GM12873 (cell line): ENCODE data around the gene PRICKLE1.

Experiments
- TF ChIP-seq, protein P1 (sequence below): IDR thresholded peaks from 2 replicates; pipeline ENCODE4 v1.5.1; 2012; ENCODE audit warnings: low read depth, mild to moderate bottlenecking, moderate library complexity, low read length, control low read depth; ENCODE audit not compliant: insufficient read depth; ENCODE audit errors: missing control alignments

PRICKLE1 gene

GRCh38 chr12:42495244-42495643 lies 94.3 kb downstream of the PRICKLE1 start:
- TF ChIP-seq, protein P1, sequence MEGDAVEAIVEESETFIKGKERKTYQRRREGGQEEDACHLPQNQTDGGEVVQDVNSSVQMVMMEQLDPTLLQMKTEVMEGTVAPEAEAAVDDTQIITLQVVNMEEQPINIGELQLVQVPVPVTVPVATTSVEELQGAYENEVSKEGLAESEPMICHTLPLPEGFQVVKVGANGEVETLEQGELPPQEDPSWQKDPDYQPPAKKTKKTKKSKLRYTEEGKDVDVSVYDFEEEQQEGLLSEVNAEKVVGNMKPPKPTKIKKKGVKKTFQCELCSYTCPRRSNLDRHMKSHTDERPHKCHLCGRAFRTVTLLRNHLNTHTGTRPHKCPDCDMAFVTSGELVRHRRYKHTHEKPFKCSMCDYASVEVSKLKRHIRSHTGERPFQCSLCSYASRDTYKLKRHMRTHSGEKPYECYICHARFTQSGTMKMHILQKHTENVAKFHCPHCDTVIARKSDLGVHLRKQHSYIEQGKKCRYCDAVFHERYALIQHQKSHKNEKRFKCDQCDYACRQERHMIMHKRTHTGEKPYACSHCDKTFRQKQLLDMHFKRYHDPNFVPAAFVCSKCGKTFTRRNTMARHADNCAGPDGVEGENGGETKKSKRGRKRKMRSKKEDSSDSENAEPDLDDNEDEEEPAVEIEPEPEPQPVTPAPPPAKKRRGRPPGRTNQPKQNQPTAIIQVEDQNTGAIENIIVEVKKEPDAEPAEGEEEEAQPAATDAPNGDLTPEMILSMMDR, result no peak

GRCh38 chr12:42492267-42492666 lies 97.3 kb downstream of the PRICKLE1 start:
- TF ChIP-seq, protein P1, result no peak

DNA sequence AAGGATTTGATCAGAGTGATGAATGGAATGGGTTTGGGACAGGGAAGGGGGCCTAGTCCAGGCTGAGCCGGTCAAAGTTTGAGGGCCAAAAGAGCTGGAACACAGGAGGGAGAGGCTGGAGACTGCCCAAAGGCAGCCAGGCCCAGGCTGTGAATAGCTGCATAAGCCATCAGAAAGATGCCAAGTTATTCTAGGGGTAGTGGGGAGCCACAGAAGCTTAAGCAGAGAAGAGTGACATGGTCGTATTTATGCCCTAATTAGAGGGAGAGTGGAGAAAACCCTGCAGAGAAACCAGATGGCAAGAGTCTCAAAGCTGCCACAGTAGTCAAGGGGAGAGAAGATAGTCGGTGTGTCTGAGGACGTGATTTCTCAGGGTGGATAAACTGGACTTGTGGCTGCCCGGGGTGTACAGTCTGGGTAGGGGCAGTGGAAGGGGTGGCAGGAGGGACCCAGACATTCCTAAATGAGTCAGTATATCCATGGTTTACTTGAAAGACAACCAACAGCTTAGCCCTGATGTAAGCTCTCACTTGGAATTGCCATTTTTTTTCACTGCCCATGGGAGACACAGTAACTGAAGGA lies 99.2 kb downstream of the PRICKLE1 start:
- TF ChIP-seq, protein P1, result no peak

DNA sequence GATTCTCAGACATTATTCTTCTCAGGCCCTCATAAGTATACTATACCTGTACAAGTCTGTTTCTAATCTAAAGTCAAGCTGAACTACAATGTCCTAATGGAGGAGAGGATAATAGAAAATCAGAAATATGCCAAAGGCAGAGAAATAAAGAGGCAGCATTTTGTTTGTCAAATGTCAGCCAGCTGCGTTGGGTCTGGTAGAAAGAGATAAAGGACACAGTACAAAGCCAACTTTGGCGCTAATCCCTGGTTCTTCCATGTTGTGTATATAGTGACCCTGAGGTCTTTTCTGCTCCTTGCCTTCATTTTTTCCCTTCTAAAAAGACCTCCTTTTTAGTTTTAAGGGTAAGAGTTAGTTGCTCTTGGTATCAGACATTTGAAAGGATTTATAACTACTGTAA lies 103.1 kb downstream of the PRICKLE1 start:
- TF ChIP-seq, protein P1, result no peak

DNA sequence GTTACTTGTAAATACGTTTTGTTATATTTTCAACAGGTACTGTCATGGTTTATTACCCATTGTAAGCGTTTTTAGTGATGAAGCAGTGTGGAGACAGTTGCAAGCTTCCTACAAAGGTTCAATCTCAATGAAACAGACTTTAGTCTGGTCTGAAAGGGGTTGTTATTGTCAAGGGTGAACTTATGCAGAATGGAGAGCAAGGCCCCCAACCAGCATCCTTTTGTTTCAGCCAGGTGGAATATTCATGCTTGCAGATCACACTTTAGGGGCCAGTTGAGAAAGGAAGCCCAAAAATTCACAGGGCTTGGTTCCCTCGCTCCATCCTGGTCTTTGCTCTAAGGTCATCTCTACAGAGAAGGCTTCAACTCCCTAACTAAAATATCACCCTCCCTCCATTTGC lies 103.7 kb downstream of the PRICKLE1 start:
- TF ChIP-seq, protein P1, result no peak

DNA sequence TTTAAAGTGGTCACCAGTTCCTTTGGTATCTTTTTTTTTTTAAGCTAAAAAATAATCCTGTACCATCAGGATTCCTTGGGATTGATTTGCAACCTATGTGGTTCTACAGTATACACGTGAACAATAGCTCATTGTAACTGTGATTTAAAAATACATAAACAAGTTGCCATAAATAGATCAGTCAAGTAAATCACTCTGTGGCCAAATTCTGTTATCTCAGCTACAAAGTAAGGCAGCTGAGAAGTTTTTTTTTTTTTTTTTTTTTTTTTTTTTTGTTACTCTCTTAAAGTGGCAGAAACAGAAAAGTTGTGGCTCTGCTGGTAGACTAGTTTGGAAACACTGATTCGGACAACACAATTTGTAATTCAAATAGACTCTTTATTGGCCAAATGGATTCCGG lies 104.5 kb downstream of the PRICKLE1 start:
- TF ChIP-seq, protein P1, result no peak

DNA sequence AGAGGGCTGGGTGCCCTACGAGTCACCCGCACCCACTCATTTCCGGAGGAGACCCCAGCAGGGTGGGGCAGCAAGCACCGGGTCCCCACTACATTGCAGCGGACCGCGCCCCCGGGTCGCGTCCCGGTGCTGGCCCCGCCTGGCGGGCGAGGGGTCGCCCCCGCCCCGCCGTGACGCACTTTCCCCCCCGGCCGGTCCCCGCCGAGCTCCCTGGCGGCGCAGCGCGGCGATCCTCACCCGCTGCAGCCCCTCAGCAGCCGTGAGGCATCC lies 106.1 kb downstream of the PRICKLE1 start:
- TF ChIP-seq, protein P1, result no peak
